ENCODE results near the gene ADH7.

ADH7 gene

DNA sequence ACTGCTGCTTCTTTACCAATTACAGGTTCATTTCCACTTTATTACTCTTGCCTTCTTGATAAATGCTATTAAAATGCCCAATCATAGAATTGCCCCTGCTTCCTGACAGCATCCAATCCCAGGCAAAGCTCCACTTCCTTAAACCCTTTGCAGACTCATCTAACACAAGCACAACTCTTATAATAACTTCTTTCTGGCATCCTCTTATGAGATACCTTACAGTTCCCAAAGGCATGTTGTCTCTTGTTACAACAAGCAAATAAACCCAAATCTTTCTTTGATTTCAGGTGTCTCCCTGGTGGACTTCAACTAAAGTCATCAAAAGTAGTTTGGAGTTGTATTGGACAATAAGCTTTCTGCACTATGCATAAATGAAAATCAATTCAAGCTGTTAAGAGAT, 22.5 kb upstream of the ADH7 start:
- no peak for DNase-seq
- peaks cover 14% of the 10 kb centered on the region for H3K79me1 ChIP-seq (ENCODE audit: low read length)
- H3K18ac ChIP-seq (ENCODE audit: low read length), result no peak overlapping the region
- H2AFZ ChIP-seq (ENCODE audit: insufficient read depth, low read length, poor library complexity), result no peak overlapping the region
- no peak overlapping the region for H4K8ac ChIP-seq (ENCODE audit: low read depth, low read length)
- no peak overlapping the region for H4K12ac ChIP-seq (ENCODE audit: low read depth, low read length)
- H3K4me1 ChIP-seq (ENCODE audit: control insufficient read depth in 1 of 2, insufficient read depth in 2 of 2, low read length in 2 of 2), result peaks cover 7 to 12% of the 10 kb centered on the region in 2 experiments
- no peak overlapping the region for H4K91ac ChIP-seq (ENCODE audit: low read depth, low read length)
- H3K9ac ChIP-seq (ENCODE audit: low read length), result no peak overlapping the region
- H2AK5ac ChIP-seq (ENCODE audit: low read length), result no peak overlapping the region
- H3K4me2 ChIP-seq (ENCODE audit: low read length), result no peak overlapping the region
- no peak overlapping the region for H2BK5ac ChIP-seq (ENCODE audit: low read depth, low read length, poor library complexity)
- no peak overlapping the region for H3K4ac ChIP-seq (ENCODE audit: low read depth, low read length)
- peaks cover 0 to 1% of the 10 kb centered on the region in 2 experiments for H3K36me3 ChIP-seq (ENCODE audit: control insufficient read depth in 1 of 2, insufficient read depth in 2 of 2, low read length in 2 of 2)
- no peaks in the 10 kb centered on the region for H3K79me2 ChIP-seq (ENCODE audit: control insufficient read depth, insufficient read depth, low read length, poor library complexity)
- H2BK120ac ChIP-seq (ENCODE audit: insufficient read depth, low read length, poor library complexity), result no peak overlapping the region
- no peak overlapping the region for H3K4me3 ChIP-seq (ENCODE audit: low read depth, low read length)
- no peak overlapping the region for H2BK12ac ChIP-seq (ENCODE audit: low read length)
- no peaks in the 10 kb centered on the region for H3K9me3 ChIP-seq (ENCODE audit: insufficient read depth, low read depth, low read length)
- H3K23ac ChIP-seq (ENCODE audit: low read length), result no peak overlapping the region
- no peaks in the 10 kb centered on the region for H3K27me3 ChIP-seq (ENCODE audit: insufficient read depth, low read length)
- no peak overlapping the region for H3K14ac ChIP-seq (ENCODE audit: low read length)
- no peak overlapping the region for H3K27ac ChIP-seq (ENCODE audit: low read depth, low read length)

DNA sequence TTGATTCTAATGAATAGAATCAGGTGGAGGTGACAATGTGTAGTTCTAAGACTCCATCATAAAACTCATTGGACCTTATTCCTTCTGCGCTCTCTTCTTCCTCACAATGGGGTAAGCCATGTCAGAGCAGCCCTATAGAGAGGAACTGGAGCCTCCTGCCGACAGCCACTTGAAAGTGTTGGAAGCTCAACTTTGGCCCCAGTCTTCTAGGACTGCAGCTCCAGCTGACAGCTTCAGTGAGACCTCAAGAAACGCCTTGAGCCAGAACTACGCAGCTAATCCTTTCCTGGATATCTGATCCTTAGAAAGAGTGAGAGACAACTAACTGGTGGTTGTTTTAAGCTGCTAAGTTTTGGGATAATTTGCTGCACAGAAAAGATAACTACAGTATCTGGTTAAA, 22.1 kb upstream of the ADH7 start:
- Histone ChIP-seq H3K18ac (ENCODE audit: low read length) (no peak overlapping the region), H3K9ac (ENCODE audit: low read length) (no peak overlapping the region), H3K79me1 (ENCODE audit: low read length) (peaks cover 14% of the 10 kb centered on the region), H3K27me3 (ENCODE audit: insufficient read depth, low read length) (no peaks in the 10 kb centered on the region), H2BK5ac (ENCODE audit: low read depth, low read length, poor library complexity) (no peak overlapping the region), H2AFZ (ENCODE audit: insufficient read depth, low read length, poor library complexity) (no peak overlapping the region), H2AK5ac (ENCODE audit: low read length) (no peak overlapping the region), H4K12ac (ENCODE audit: low read depth, low read length) (no peak overlapping the region), H3K4me1 (ENCODE audit: control insufficient read depth in 1 of 2, insufficient read depth in 2 of 2, low read length in 2 of 2) (peaks cover 7 to 12% of the 10 kb centered on the region in 2 experiments), H3K4ac (ENCODE audit: low read depth, low read length) (peak overlapping the region; percentile 22), H2BK12ac (ENCODE audit: low read length) (peak overlapping the region; percentile 45), H3K23ac (ENCODE audit: low read length) (no peak overlapping the region), H2BK120ac (ENCODE audit: insufficient read depth, low read length, poor library complexity) (peak overlapping the region; percentile 49), H3K9me3 (ENCODE audit: insufficient read depth, low read depth, low read length) (no peaks in the 10 kb centered on the region), H3K14ac (ENCODE audit: low read length) (no peak overlapping the region), H3K36me3 (ENCODE audit: control insufficient read depth in 1 of 2, insufficient read depth in 2 of 2, low read length in 2 of 2) (peaks cover 0 to 1% of the 10 kb centered on the region in 2 experiments), H3K27ac (ENCODE audit: low read depth, low read length) (no peak overlapping the region), H4K91ac (ENCODE audit: low read depth, low read length) (no peak overlapping the region), H4K8ac (ENCODE audit: low read depth, low read length) (no peak overlapping the region), H3K4me3 (ENCODE audit: low read depth, low read length) (no peak overlapping the region), H3K4me2 (ENCODE audit: low read length) (no peak overlapping the region), H3K79me2 (ENCODE audit: control insufficient read depth, insufficient read depth, low read length, poor library complexity) (no peaks in the 10 kb centered on the region)
- peak in 1 of 2 donors; percentile 5 for DNase-seq
- no CpG with 5 or more reads among the region's 4 CpGs for whole genome bisulfite sequencing (ENCODE audit: extremely low coverage, insufficient coverage, insufficient read length)

DNA sequence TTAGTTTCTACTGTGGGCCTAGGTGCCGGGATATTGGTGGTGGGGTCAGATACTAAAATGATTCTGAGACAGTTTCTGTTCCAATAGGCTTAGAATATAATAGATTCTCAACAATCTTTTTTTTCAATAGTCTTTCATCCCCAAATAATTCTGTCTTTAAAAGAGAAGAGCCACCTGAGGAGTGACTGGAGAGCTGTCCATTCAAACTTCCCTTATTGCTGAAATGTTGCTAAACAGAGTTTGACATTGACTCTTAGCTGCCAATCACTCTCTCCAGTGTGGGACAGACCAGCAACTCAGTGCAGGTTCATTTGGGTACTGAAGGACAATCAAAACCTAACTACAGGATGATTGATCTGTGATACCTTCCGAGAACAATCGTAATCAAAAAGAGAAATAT, 12.4 kb upstream of the ADH7 start:
- H3K23ac ChIP-seq (ENCODE audit: low read length), result no peak overlapping the region
- H3K9me3 ChIP-seq (ENCODE audit: insufficient read depth, low read depth, low read length), result no peaks in the 10 kb centered on the region
- no peak overlapping the region for H2AFZ ChIP-seq (ENCODE audit: insufficient read depth, low read length, poor library complexity)
- H3K4me3 ChIP-seq (ENCODE audit: low read depth, low read length), result no peak overlapping the region
- H4K12ac ChIP-seq (ENCODE audit: low read depth, low read length), result no peak overlapping the region
- H3K14ac ChIP-seq (ENCODE audit: low read length), result no peak overlapping the region
- no peak overlapping the region for H4K8ac ChIP-seq (ENCODE audit: low read depth, low read length)
- H2BK120ac ChIP-seq (ENCODE audit: insufficient read depth, low read length, poor library complexity), result no peak overlapping the region
- H3K27me3 ChIP-seq (ENCODE audit: insufficient read depth, low read length), result no peaks in the 10 kb centered on the region
- peak overlapping the region; percentile 70 for H3K9ac ChIP-seq (ENCODE audit: low read length)
- H3K36me3 ChIP-seq (ENCODE audit: control insufficient read depth in 1 of 2, insufficient read depth in 2 of 2, low read length in 2 of 2), result no peaks in the 10 kb centered on the region
- DNase-seq, result no peak
- H3K27ac ChIP-seq (ENCODE audit: low read depth, low read length), result no peak overlapping the region
- H3K18ac ChIP-seq (ENCODE audit: low read length), result no peak overlapping the region
- no peak overlapping the region for H3K4ac ChIP-seq (ENCODE audit: low read depth, low read length)
- H2BK5ac ChIP-seq (ENCODE audit: low read depth, low read length, poor library complexity), result no peak overlapping the region
- no peak overlapping the region for H4K91ac ChIP-seq (ENCODE audit: low read depth, low read length)
- H3K4me2 ChIP-seq (ENCODE audit: low read length), result no peak overlapping the region
- H2AK5ac ChIP-seq (ENCODE audit: low read length), result no peak overlapping the region
- H3K4me1 ChIP-seq (ENCODE audit: control insufficient read depth in 1 of 2, insufficient read depth in 2 of 2, low read length in 2 of 2), result no peaks in the 10 kb centered on the region
- no peaks in the 10 kb centered on the region for H3K79me2 ChIP-seq (ENCODE audit: control insufficient read depth, insufficient read depth, low read length, poor library complexity)
- no peaks in the 10 kb centered on the region for H3K79me1 ChIP-seq (ENCODE audit: low read length)
- WGBS (ENCODE audit: extremely low coverage, insufficient coverage, insufficient read length), result no CpG with 5 or more reads among the region's 3 CpGs
- H2BK12ac ChIP-seq (ENCODE audit: low read length), result no peak overlapping the region

DNA sequence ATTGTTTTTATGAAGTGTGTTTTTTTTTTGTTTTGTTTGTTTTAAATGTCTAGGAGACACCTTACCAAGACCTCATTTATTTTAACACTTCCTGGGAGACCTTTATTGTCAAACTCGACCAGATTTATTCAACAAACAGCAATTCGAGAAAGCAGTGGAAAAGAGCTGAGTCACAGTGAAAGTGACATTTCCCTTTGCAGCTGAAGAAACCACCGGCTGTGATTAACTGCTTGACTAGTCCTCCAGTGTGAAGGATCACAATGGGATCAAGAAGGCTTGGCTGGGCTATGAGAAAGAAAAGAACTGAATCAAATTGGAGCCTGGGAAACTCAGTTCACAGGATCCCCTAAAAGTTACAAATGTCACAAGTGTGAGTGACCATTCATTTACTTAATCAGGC, 11.9 kb upstream of the ADH7 start:
- no CpG with 5 or more reads among the region's 3 CpGs for WGBS (ENCODE audit: extremely low coverage, insufficient coverage, insufficient read length)
- H3K27ac ChIP-seq (ENCODE audit: low read depth, low read length), result no peak overlapping the region

More for the DNA sequence above, 11.9 kb upstream of the ADH7 start:
- no peaks in the 10 kb centered on the region for H3K79me1 ChIP-seq (ENCODE audit: low read length)
- no peak overlapping the region for H2AK5ac ChIP-seq (ENCODE audit: low read length)
- no peak overlapping the region for H2BK120ac ChIP-seq (ENCODE audit: insufficient read depth, low read length, poor library complexity)
- no peak overlapping the region for H2AFZ ChIP-seq (ENCODE audit: insufficient read depth, low read length, poor library complexity)
- no peak overlapping the region for H3K4me2 ChIP-seq (ENCODE audit: low read length)
- H3K4ac ChIP-seq (ENCODE audit: low read depth, low read length), result no peak overlapping the region
- no peaks in the 10 kb centered on the region for H3K27me3 ChIP-seq (ENCODE audit: insufficient read depth, low read length)
- no peaks in the 10 kb centered on the region for H3K9me3 ChIP-seq (ENCODE audit: insufficient read depth, low read depth, low read length)
- H3K23ac ChIP-seq (ENCODE audit: low read length), result no peak overlapping the region
- no peak overlapping the region for H3K18ac ChIP-seq (ENCODE audit: low read length)
- no peak overlapping the region for H3K14ac ChIP-seq (ENCODE audit: low read length)
- H4K91ac ChIP-seq (ENCODE audit: low read depth, low read length), result no peak overlapping the region
- no peaks in the 10 kb centered on the region for H3K79me2 ChIP-seq (ENCODE audit: control insufficient read depth, insufficient read depth, low read length, poor library complexity)
- no peaks in the 10 kb centered on the region for H3K36me3 ChIP-seq (ENCODE audit: control insufficient read depth in 1 of 2, insufficient read depth in 2 of 2, low read length in 2 of 2)
- H2BK5ac ChIP-seq (ENCODE audit: low read depth, low read length, poor library complexity), result no peak overlapping the region
- H3K4me1 ChIP-seq (ENCODE audit: control insufficient read depth in 1 of 2, insufficient read depth in 2 of 2, low read length in 2 of 2), result no peaks in the 10 kb centered on the region
- H2BK12ac ChIP-seq (ENCODE audit: low read length), result no peak overlapping the region
- H3K4me3 ChIP-seq (ENCODE audit: low read depth, low read length), result no peak overlapping the region
- H4K12ac ChIP-seq (ENCODE audit: low read depth, low read length), result no peak overlapping the region
- H3K9ac ChIP-seq (ENCODE audit: low read length), result no peak overlapping the region
- no peak overlapping the region for H4K8ac ChIP-seq (ENCODE audit: low read depth, low read length)
- DNase-seq, result no peak

All from trophoblast cell (in vitro differentiated cells and primary cell).